Body of pancreas (tissue), 4 donors: Measurements from ENCODE around the gene PLCB3. TPM values are rescaled to one million over a fixed set of nuclear protein-coding genes. Genes with fewer than 3 reads are reported as not detected.

Source experiments
- ATAC-seq: fragments of 150-250 bp; one replicate; pipeline ENCODE4 v1.9.1; 2016
- DNase-seq, 4 donors: peaks; one replicate each; pipeline ENCODE4 v3.0.0-alpha.2; 2019
- H3K27ac ChIP-seq, 4 donors: fragments of 200-600 bp; sonication (generic); 1 replicate in 3 of 4; 2 replicates in 1 of 4; pipeline versions ENCODE4 v1.5.1 to v1.6.1; 2016 to 2019; ENCODE audit warnings: mild to moderate bottlenecking in 1 of 4, mixed read lengths in 1 of 4, moderate library complexity in 1 of 4
- H3K27me3 ChIP-seq, 2 donors: fragments of 200-600 bp; sonication (generic); one replicate each; pipeline ENCODE4 v1.6.0; 2016; ENCODE audit warnings: mild to moderate bottlenecking in 1 of 2
- H3K36me3 ChIP-seq, 2 donors: fragments of 200-600 bp; sonication (generic); replicated peaks in 1 of 2; 2 replicates each; pipeline ENCODE4 v1.5.1; 2016; ENCODE audit warnings: low read depth in 2 of 2; ENCODE audit not compliant: insufficient read depth in 1 of 2
- H3K4me1 ChIP-seq: fragments of 200-600 bp; sonication (generic); one replicate; pipeline ENCODE4 v1.6.0; 2016
- H3K4me3 ChIP-seq, 2 donors: fragments of 200-600 bp; sonication (generic); 1 replicate in 1 of 2; 2 replicates in 1 of 2; pipeline ENCODE4 v1.5.1; 2016 to 2019
- H3K9me3 ChIP-seq, 3 donors: fragments of 200-600 bp; sonication (generic); 1 replicate in 2 of 3; 2 replicates in 1 of 3; pipeline ENCODE4 v1.5.1; 2016
- CTCF ChIP-seq, 7 experiments: fragments of 450-650 bp in 4 of 7; fragments of 200-600 bp in 3 of 7; sonication (generic) in 3 of 7; IDR thresholded peaks; one replicate each; pipeline ENCODE4 v1.5.1; 2016 to 2019; ENCODE audit warnings: antibody characterized with exemption in 7 of 7
- POLR2A ChIP-seq, 3 donors: fragments of 450-650 bp; IDR thresholded peaks; one replicate each; pipeline ENCODE4 v1.6.1; 2016; ENCODE audit warnings: antibody characterized with exemption in 3 of 3, mild to moderate bottlenecking in 2 of 3
- WGBS, 2 donors: methylation state at CpG; one replicate each; pipeline ENCODE4 v1.1.5; 2017; 5-methylcytosine and 5-hydroxymethylcytosine counted together
- intact Hi-C: fragments of 100-400 bp; cut with DNase I; formaldehyde crosslinking; loops from one replicate; pipeline ENCODE4 v1.15.1; 2023
- total RNA-seq, 2 donors: library from RNA; depleted of rRNA; stranded (reverse); fragments of >200 nt; gene quantifications; one replicate each; pipeline ENCODE4 v1.1.0, GENCODE V29; 2016

Gene PLCB3
- total RNA-seq, 2 donors from 2014 or later = 13.8 to 14.5 TPM

- H3K4me3 ChIP-seq = no peak overlapping the region
- peaks cover 24% of the 10 kb centered on the region for H3K4me1 ChIP-seq
- H3K27me3 ChIP-seq = no peaks in the 10 kb centered on the region
- no peaks in the 10 kb centered on the region for H3K9me3 ChIP-seq
- DNase-seq = no peak
- 77 to 86% methylated on average over 7 to 8 of the region's 8 CpGs for WGBS, 2 donors
- intact Hi-C loops = no loop called here
- TF ChIP-seq POLR2A (IDR thresholded peaks at IDR 0.05) (no peak), CTCF (IDR thresholded peaks at IDR 0.05) (no peak)
- no peak for ATAC-seq
- H3K36me3 ChIP-seq = no peaks in the 10 kb centered on the region
- no peak overlapping the region for H3K27ac ChIP-seq
Observed at GRCh38 chr11:64253043-64253442, 1.7 kb downstream of the PLCB3 start.

GRCh38 chr11:64253481-64253880, 2.2 kb downstream of the PLCB3 start:
- TF ChIP-seq CTCF (IDR thresholded peaks at IDR 0.05) (no peak), POLR2A (IDR thresholded peaks at IDR 0.05) (no peak)
- intact Hi-C loops = no loop called here
- ATAC-seq (no peak), DNase-seq (peak in 1 of 4 donors; percentile 52)
- Histone ChIP-seq H3K4me3 (no peak overlapping the region), H3K36me3 (no peaks in the 10 kb centered on the region), H3K4me1 (peaks cover 24% of the 10 kb centered on the region), H3K9me3 (no peaks in the 10 kb centered on the region), H3K27me3 (no peaks in the 10 kb centered on the region), H3K27ac (no peak overlapping the region)
- WGBS, 2 donors = 55 to 74% methylated on average over 3 to 5 of the region's 5 CpGs

GRCh38 chr11:64254326-64254725, 3.0 kb downstream of the PLCB3 start:
- ATAC-seq (no peak), DNase-seq (no peak)
- Histone ChIP-seq H3K36me3 (no peaks in the 10 kb centered on the region), H3K9me3 (no peaks in the 10 kb centered on the region), H3K27ac (no peak overlapping the region), H3K4me1 (peaks cover 24% of the 10 kb centered on the region), H3K27me3 (no peaks in the 10 kb centered on the region), H3K4me3 (no peak overlapping the region)
- no peak for TF ChIP-seq CTCF (IDR thresholded peaks at IDR 0.05)
- no peak for TF ChIP-seq POLR2A (IDR thresholded peaks at IDR 0.05)
- WGBS, 2 donors = 76% methylated on average over 3 of the region's 7 CpGs; no CpG with 5 or more reads in 1 of the 2 donors
- intact Hi-C loops = no loop called here

- 87 to 94% methylated on average over 20 to 31 of the region's 35 CpGs for WGBS, 2 donors
- Histone ChIP-seq H3K9me3 (no peaks in the 10 kb centered on the region), H3K27me3 (no peaks in the 10 kb centered on the region), H3K4me1 (peaks cover 24% of the 10 kb centered on the region), H3K36me3 (no peaks in the 10 kb centered on the region), H3K4me3 (no peak overlapping the region), H3K27ac (no peak overlapping the region)
- ATAC-seq (no peak), DNase-seq (no peak)
- intact Hi-C loops = no loop called here
- no peak for TF ChIP-seq CTCF (IDR thresholded peaks at IDR 0.05)
- TF ChIP-seq POLR2A (IDR thresholded peaks at IDR 0.05) = no peak
Observed at GRCh38 chr11:64255135-64256128, 4.1 kb downstream of the PLCB3 start.
